T-cell (primary cell): ENCODE data around the gene NCDN. TPM values are rescaled to one million over a fixed set of nuclear protein-coding genes. Genes with fewer than 3 reads are reported as not detected.
"Not testable (repeated sequence)": the region's sequence is repeated elsewhere in the genome, so short reads cannot be mapped to it uniquely, and the experiment has no call there.

ENCODE experiments used
- ATAC-seq, 4 experiments: fragments of 200-7000 bp in 3 of 4; fragments of 150-1000 bp in 1 of 4; cut with Tn5 transposase; replicated peaks in 1 of 4; 1 replicate in 3 of 4; 2 replicates in 1 of 4; pipeline ENCODE4 v1.10.0; 2021; ENCODE audit warnings: moderate library complexity in 3 of 4, mild to moderate bottlenecking in 2 of 4, moderate number of reproducible peaks in 1 of 4
- CTCF ChIA-PET, 2 donors: fragments of 300-600 bp; sonication (Branson Sonifier 250); formaldehyde crosslinking; loops; one replicate each; lab custom pipeline; 2022; ENCODE audit warnings: antibody characterized with exemption in 2 of 2; lab: Charles Lee
- POLR2A ChIA-PET, 2 donors: fragments of 300-600 bp; sonication (Branson Sonifier 250); formaldehyde crosslinking; loops; one replicate each; lab custom pipeline; 2022; ENCODE audit warnings: antibody characterized with exemption in 2 of 2; lab: Charles Lee
- DNase-seq, 35 experiments: peaks; one replicate each; pipeline versions ENCODE4 v3.0.0 to v3.0.0-alpha.2; 2013 to 2023
- H3K27ac ChIP-seq: one replicate; pipeline ENCODE4 v1.5.1; 2013; ENCODE audit warnings: low read length
- H3K27me3 ChIP-seq, 2 experiments: replicated peaks in 1 of 2; 1 replicate in 1 of 2; 2 replicates in 1 of 2; pipeline versions ENCODE4 v1.6.1 to v1.7.0; 2013; ENCODE audit warnings: low read length in 1 of 2, mixed read lengths in 1 of 2; ENCODE audit not compliant: control insufficient read depth in 2 of 2, insufficient read depth in 2 of 2; ENCODE audit errors: extremely low read depth in 1 of 2
- H3K36me3 ChIP-seq, 2 donors: 1 replicate in 1 of 2; 2 replicates in 1 of 2; pipeline versions ENCODE4 v1.6.1 to v1.7.0; 2013; ENCODE audit warnings: low read length in 1 of 2; ENCODE audit not compliant: control insufficient read depth in 2 of 2, insufficient read depth in 1 of 2; ENCODE audit errors: extremely low read depth in 1 of 2
- H3K4me1 ChIP-seq, 2 experiments: 1 replicate in 1 of 2; 2 replicates in 1 of 2; pipeline versions ENCODE4 v1.6.1 to v1.7.0; 2013; ENCODE audit warnings: low read length in 2 of 2, mixed read lengths in 1 of 2; ENCODE audit not compliant: insufficient read depth in 2 of 2, control insufficient read depth in 1 of 2; ENCODE audit errors: extremely low read depth in 1 of 2
- H3K4me3 ChIP-seq, 2 donors: 1 replicate in 1 of 2; 2 replicates in 1 of 2; pipeline versions ENCODE4 v1.5.1 to v1.7.0; 2013; ENCODE audit warnings: mild to moderate bottlenecking in 2 of 2, low read length in 1 of 2, moderate library complexity in 1 of 2; ENCODE audit not compliant: control insufficient read depth in 1 of 2; ENCODE audit errors: extremely low read depth in 1 of 2
- H3K9me3 ChIP-seq: 2 replicates; pipeline ENCODE4 v1.7.0; 2013
- H3K27ac Mint-ChIP-seq, 2 donors: one replicate each; pipeline ENCODE4 v1.8.0; 2020 to 2021; ENCODE audit warnings: mild to moderate bottlenecking in 2 of 2, mixed read lengths in 2 of 2
- H3K27me3 Mint-ChIP-seq, 2 donors: one replicate each; pipeline ENCODE4 v1.8.0; 2021 to 2022; ENCODE audit warnings: mixed read lengths in 2 of 2
- H3K36me3 Mint-ChIP-seq: one replicate; pipeline ENCODE4 v1.8.0; 2021; ENCODE audit warnings: mixed read lengths
- H3K4me1 Mint-ChIP-seq, 3 donors: one replicate each; pipeline ENCODE4 v1.8.0; 2020 to 2022; ENCODE audit warnings: mixed read lengths in 3 of 3, mild to moderate bottlenecking in 1 of 3
- H3K4me3 Mint-ChIP-seq, 3 donors: one replicate each; pipeline ENCODE4 v1.8.0; 2020 to 2022; ENCODE audit warnings: mild to moderate bottlenecking in 3 of 3, mixed read lengths in 3 of 3, moderate library complexity in 3 of 3
- H3K9me3 Mint-ChIP-seq, 3 donors: one replicate each; pipeline ENCODE4 v1.8.0; 2020 to 2022; ENCODE audit warnings: mixed read lengths in 3 of 3
- WGBS: methylation state at CpG from one replicate; pipeline ENCODE4 v1.1.5; 2013; ENCODE audit warnings: missing lambda C conversion rate; ENCODE audit not compliant: insufficient coverage; 5-methylcytosine and 5-hydroxymethylcytosine counted together
- total RNA-seq, 35 experiments: library from RNA in 6 of 35; stranded (reverse) in 6 of 35; fragments of 120-200 nt in 1 of 35; gene quantifications; one replicate each; pipeline versions ENCODE4 v1.2.1 to v1.2.4 and lab custom pipeline; 2013 to 2026

NCDN gene
- total RNA-seq, 5 donors from 2014 or later (not counting 1 experiment from before 2014, with no cell fraction given): 19.8 to 34.0 (median 31.4) TPM

DNA sequence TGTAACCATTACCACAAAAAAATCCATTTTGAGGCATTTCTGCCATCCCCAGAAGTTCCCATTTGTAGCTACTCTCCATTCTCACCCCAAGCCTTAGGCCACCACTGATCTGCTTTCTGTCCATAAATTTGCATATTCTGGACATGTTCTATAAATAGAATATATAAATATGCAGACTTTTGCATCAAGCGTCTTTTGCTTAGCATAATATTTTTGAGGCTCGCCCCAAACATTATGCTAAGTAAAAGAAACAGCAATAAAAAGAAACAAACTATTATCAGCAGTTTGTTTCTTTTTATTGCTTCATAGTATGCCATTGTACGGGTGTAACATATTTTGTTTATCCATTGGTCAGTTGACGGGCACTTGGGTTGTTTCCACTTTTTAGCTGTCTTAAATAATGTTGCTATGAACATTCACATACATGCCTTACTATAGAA is 23.4 kb downstream of the NCDN start:
- no peaks in the 10 kb centered on the region for H3K27me3 Mint-ChIP-seq
- no peaks in the 10 kb centered on the region for H3K36me3 Mint-ChIP-seq
- H3K9me3 Mint-ChIP-seq: no peaks in the 10 kb centered on the region

DNA sequence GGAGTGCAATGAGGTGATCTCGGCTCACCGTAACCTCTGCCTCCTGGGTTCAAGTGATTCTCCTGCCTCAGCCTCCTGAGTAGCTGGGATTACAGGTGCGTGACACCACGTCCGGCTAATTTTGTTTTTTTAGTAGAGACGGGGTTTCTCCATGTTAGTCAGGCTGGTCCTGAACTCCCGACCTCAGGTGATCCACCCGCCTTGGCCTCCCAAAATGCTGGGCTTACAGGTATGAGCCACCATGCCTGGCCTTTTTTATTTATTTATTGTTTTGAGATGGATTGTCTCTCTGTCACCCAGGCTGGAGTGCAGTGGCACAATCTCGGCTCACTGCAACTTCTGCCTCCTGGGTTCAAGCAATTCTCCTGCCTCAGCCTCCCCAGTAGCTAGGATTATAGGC is 24.0 kb downstream of the NCDN start:
- H3K27me3 Mint-ChIP-seq, H3K4me3 Mint-ChIP-seq, H3K27ac Mint-ChIP-seq, POLR2A ChIA-PET, ATAC-seq, H3K9me3 Mint-ChIP-seq, H3K36me3 Mint-ChIP-seq, H3K9me3 ChIP-seq, CTCF ChIA-PET, H3K27me3 ChIP-seq, DNase-seq, H3K27ac ChIP-seq, H3K4me3 ChIP-seq, H3K36me3 ChIP-seq: not testable (repeated sequence)
- peaks cover 9 to 15% (median 14%) of the 10 kb centered on the region in 3 donors for H3K4me1 Mint-ChIP-seq
- WGBS: 92% methylated on average over 5 of the region's 9 CpGs
- peaks cover 9 to 21% of the 10 kb centered on the region in 2 experiments for H3K4me1 ChIP-seq

More for the DNA sequence above, 23.4 kb downstream of the NCDN start:
- CTCF ChIA-PET: no interaction called here
- Histone ChIP-seq H3K9me3 (no peaks in the 10 kb centered on the region), H3K4me1 (peaks cover 9 to 27% of the 10 kb centered on the region in 2 experiments), H3K27me3 (no peaks in the 10 kb centered on the region), H3K36me3 (no peaks in the 10 kb centered on the region), H3K4me3 (no peak overlapping the region), H3K27ac (no peak overlapping the region)
- DNase-seq (no peak), ATAC-seq (no peak)
- WGBS: no CpG with 5 or more reads among the region's 4 CpGs
- POLR2A ChIA-PET: no interaction called here
- Mint-ChIP-seq H3K4me1 (peaks cover 15 to 21% (median 20%) of the 10 kb centered on the region in 3 donors), H3K27ac (no peak overlapping the region), H3K4me3 (no peak overlapping the region)

DNA sequence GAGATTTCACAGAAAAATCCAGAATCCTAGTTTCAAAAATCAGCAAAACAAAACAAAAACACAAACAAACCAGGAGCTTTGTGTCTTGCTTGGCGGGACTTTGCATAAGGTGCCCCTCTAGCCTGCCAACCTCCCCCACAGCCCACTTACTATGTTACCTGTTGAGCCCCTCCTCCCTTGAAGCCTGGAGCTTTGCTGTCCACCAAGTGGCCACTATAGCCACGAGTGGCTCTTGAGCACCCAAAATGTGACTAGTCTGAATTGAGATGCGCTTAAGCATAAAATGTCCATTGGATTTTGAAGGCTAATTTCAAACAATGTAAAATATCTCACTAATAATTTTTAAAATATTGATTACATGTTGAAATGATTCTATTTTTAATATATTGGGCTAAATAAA is 27.7 kb downstream of the NCDN start:
- Mint-ChIP-seq H3K27ac (no peak overlapping the region), H3K36me3 (no peaks in the 10 kb centered on the region), H3K4me3 (no peak overlapping the region), H3K9me3 (no peaks in the 10 kb centered on the region), H3K27me3 (no peaks in the 10 kb centered on the region), H3K4me1 (peaks cover 0 to 2% (median 0%) of the 10 kb centered on the region in 3 donors)
- no peaks in the 10 kb centered on the region for H3K36me3 ChIP-seq
- DNase-seq: no peak
- 100% methylated on average over 1 of the region's 3 CpGs for WGBS
- H3K4me1 ChIP-seq: no peaks in the 10 kb centered on the region
- H3K27me3 ChIP-seq: no peaks in the 10 kb centered on the region
- ChIA-PET POLR2A (no interaction called here), CTCF (interaction anchor here (0.6 to 1.4 kb wide), 2 partner anchors 16 to 32 kb away, joined by 5 to 6 read pairs; no protein-coding TSS in a partner anchor)
- H3K9me3 ChIP-seq: no peaks in the 10 kb centered on the region
- no peak overlapping the region for H3K27ac ChIP-seq
- H3K4me3 ChIP-seq: no peak overlapping the region
- ATAC-seq: no peak

DNA sequence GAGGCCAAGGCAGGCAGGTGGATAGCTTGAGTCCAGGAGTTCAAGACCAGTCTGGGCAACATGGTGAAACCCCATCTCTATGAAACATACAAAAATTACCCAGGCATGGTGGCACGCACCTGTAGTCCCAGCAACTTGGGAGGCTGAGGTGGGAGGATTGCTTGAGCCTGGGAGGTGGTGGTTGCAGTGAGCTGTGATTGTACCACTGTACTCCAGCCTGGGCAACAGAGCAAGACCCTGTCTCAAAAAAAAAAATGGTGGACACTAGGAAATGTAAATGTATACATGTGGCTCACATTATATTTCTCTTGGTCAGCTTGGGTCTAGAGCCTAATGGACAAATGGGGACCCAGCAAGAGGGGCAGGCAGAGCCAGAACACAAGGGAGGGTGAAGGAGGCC is 28.2 kb downstream of the NCDN start:
- H3K9me3 Mint-ChIP-seq, H3K27me3 ChIP-seq, H3K27ac Mint-ChIP-seq, H3K4me1 ChIP-seq, H3K4me3 ChIP-seq, H3K36me3 Mint-ChIP-seq, DNase-seq, ATAC-seq, H3K27me3 Mint-ChIP-seq, H3K36me3 ChIP-seq, POLR2A ChIA-PET, H3K4me1 Mint-ChIP-seq, H3K9me3 ChIP-seq, H3K27ac ChIP-seq, H3K4me3 Mint-ChIP-seq: not testable (repeated sequence)
- CTCF ChIA-PET: interaction anchor here in 1 of 2 donors (1.4 kb wide), 1 partner anchor 17 kb away, joined by 6 read pairs; no protein-coding TSS in a partner anchor
- no CpG with 5 or more reads among the region's 1 CpG for WGBS

DNA sequence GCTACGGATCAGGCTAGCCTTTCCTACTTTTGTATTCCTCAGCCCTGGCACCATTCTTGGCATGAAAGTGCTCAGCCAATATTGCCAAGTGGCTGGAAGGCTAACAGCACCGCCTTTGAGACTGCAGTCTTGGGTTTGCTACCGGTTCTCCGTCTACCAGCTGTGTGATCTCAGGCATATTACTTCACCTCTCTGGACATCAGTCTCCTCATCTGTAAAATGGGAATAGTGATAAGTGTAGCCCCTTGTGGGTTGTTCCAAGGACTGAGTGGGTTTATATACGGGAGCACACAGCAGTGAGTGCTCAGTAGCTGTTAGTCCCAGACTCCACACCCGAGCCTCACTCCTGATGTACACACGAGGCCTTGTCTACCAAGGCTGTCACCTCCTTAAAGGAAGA is 29.2 kb downstream of the NCDN start:
- Mint-ChIP-seq H3K36me3 (peaks cover 4% of the 10 kb centered on the region), H3K27ac (no peak overlapping the region), H3K27me3 (no peaks in the 10 kb centered on the region), H3K9me3 (no peaks in the 10 kb centered on the region), H3K4me1 (peaks cover 0 to 2% (median 0%) of the 10 kb centered on the region in 3 donors), H3K4me3 (no peak overlapping the region)
- peaks cover 0 to 3% of the 10 kb centered on the region in 2 donors for H3K36me3 ChIP-seq
- POLR2A ChIA-PET: no interaction called here
- no peaks in the 10 kb centered on the region for H3K9me3 ChIP-seq
- DNase-seq: no peak
- CTCF ChIA-PET: interaction anchor here in 1 of 2 donors (0.7 kb wide), 1 partner anchor 975 kb away, joined by 10 read pairs; no protein-coding TSS in a partner anchor
- H3K4me3 ChIP-seq: no peak overlapping the region
- no peaks in the 10 kb centered on the region for H3K4me1 ChIP-seq
- 80% methylated on average over 2 of the region's 7 CpGs for WGBS
- no peaks in the 10 kb centered on the region for H3K27me3 ChIP-seq
- no peak overlapping the region for H3K27ac ChIP-seq
- ATAC-seq: no peak

DNA sequence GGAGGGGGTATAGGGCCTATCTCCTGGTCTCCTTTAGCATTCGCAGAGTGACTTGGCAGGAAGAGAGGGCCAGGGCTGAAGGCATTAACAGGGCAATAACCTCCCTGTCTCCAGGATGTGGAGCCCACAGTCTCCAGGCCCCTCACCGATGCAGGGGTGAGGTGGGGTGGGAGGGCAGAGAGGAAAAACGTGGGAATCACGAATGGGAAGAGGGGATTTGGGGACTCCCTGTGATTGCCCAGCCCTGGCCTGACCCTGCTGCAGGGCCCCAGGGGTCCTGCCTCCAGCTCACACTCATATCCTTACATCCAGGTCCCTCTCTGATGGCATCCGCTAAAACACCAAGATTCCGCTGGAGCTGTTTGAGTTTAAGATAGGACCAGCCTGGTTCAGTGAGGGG is 30.1 kb downstream of the NCDN start:
- H3K36me3 Mint-ChIP-seq: peaks cover 4% of the 10 kb centered on the region
- H3K4me1 Mint-ChIP-seq: peaks cover 0 to 5% (median under 1%) of the 10 kb centered on the region in 3 donors
- H3K27me3 Mint-ChIP-seq: no peaks in the 10 kb centered on the region
- no peak overlapping the region for H3K27ac Mint-ChIP-seq
- ChIA-PET CTCF (interaction anchor here in 1 of 2 donors (0.7 kb wide), 1 partner anchor 974 kb away, joined by 10 read pairs; no protein-coding TSS in a partner anchor), POLR2A (no interaction called here)
- no peak for ATAC-seq
- H3K27me3 ChIP-seq: no peaks in the 10 kb centered on the region
- no peaks in the 10 kb centered on the region for H3K9me3 ChIP-seq
- 100% methylated on average over 2 of the region's 6 CpGs for WGBS
- DNase-seq: no peak
- H3K36me3 ChIP-seq: peaks cover 0 to 3% of the 10 kb centered on the region in 2 donors
- no peak overlapping the region for H3K4me3 ChIP-seq
- H3K9me3 Mint-ChIP-seq: no peaks in the 10 kb centered on the region
- H3K27ac ChIP-seq: no peak overlapping the region
- no peak overlapping the region for H3K4me3 Mint-ChIP-seq
- H3K4me1 ChIP-seq: peaks cover 0 to 4% of the 10 kb centered on the region in 2 experiments
